Colonic mucosa (tissue), 4 donors: Measurements from ENCODE around the gene KHDRBS1. TPM values are rescaled to one million over a fixed set of nuclear protein-coding genes. Genes with fewer than 3 reads are reported as not detected.

Source experiments
- DNase-seq: peaks from one replicate; pipeline ENCODE4 v3.0.0-alpha.2; 2020
- H3K27ac ChIP-seq: fragments of 200-600 bp; one replicate; pipeline ENCODE4 v1.8.0; 2021
- H3K27me3 ChIP-seq: fragments of 200-600 bp; one replicate; pipeline ENCODE4 v1.8.0; 2021
- H3K36me3 ChIP-seq: fragments of 200-600 bp; one replicate; pipeline ENCODE4 v1.8.0; 2021
- H3K4me1 ChIP-seq: fragments of 200-600 bp; one replicate; pipeline ENCODE4 v1.8.0; 2021; ENCODE audit warnings: mild to moderate bottlenecking
- H3K4me3 ChIP-seq: fragments of 200-600 bp; one replicate; pipeline ENCODE4 v1.8.0; 2021
- H3K9ac ChIP-seq, 2 donors: one replicate each; pipeline ENCODE4 v1.7.0; 2013; ENCODE audit warnings: control low read depth in 2 of 2, low read depth in 2 of 2, low read length in 2 of 2
- H3K9me3 ChIP-seq: fragments of 200-600 bp; one replicate; pipeline ENCODE4 v1.8.0; 2021
- CTCF ChIP-seq: fragments of 200-600 bp; IDR thresholded peaks from one replicate; pipeline ENCODE4 v1.8.0; 2022; ENCODE audit warnings: antibody characterized with exemption, mild to moderate bottlenecking
- intact Hi-C: fragments of 100-400 bp; cut with DNase I; formaldehyde crosslinking; loops from one replicate; pipeline ENCODE4 v1.14.1; 2022
- total RNA-seq, 2 donors: library from RNA; stranded (reverse); fragmentation: NEBNext Ultra II Directional in 1 of 2; extraction: Animal tissue kit (Norgen Biotek cat#: 25700) in 1 of 2; gene quantifications; one replicate each; pipeline ENCODE4 v1.2.1, GENCODE V29; 2021
- donor health status: healthy.
- donor health status: DM: no; HTN: no; CAD: no.
- donor health status: DM: no; HTN: no; CAD: no.

Gene KHDRBS1
- total RNA-seq, 2 donors from 2014 or later = 105 to 147 TPM

- Histone ChIP-seq H3K4me3 (no peak overlapping the region), H3K27me3 (no peaks in the 10 kb centered on the region), H3K27ac (no peak overlapping the region), H3K36me3 (peaks cover 10% of the 10 kb centered on the region), H3K4me1 (no peaks in the 10 kb centered on the region), H3K9me3 (no peaks in the 10 kb centered on the region), H3K9ac (no peak overlapping the region)
- intact Hi-C loops = no loop called here
- no peak for TF ChIP-seq CTCF
- DNase-seq = no peak
These were observed 39.2 kb downstream of the KHDRBS1 start for GRCh38 chr1:32052887-32053286.

GRCh38 chr1:32055416-32055815 is 41.7 kb downstream of the KHDRBS1 start:
- H3K4me1 ChIP-seq = no peaks in the 10 kb centered on the region
- no peaks in the 10 kb centered on the region for H3K27me3 ChIP-seq
- intact Hi-C loops = no loop called here
- no peak overlapping the region for H3K27ac ChIP-seq
- no peak for DNase-seq
- H3K9ac ChIP-seq = no peak overlapping the region
- H3K4me3 ChIP-seq = no peak overlapping the region
- no peaks in the 10 kb centered on the region for H3K9me3 ChIP-seq
- peaks cover 12% of the 10 kb centered on the region for H3K36me3 ChIP-seq
- TF ChIP-seq CTCF = no peak

GRCh38 chr1:32056598-32056997 is 42.9 kb downstream of the KHDRBS1 start:
- no peaks in the 10 kb centered on the region for H3K9me3 ChIP-seq
- H3K9ac ChIP-seq = no peak overlapping the region
- no peaks in the 10 kb centered on the region for H3K27me3 ChIP-seq
- DNase-seq = no peak
- intact Hi-C loops = no loop called here
- TF ChIP-seq CTCF = no peak
- peaks cover 16% of the 10 kb centered on the region for H3K36me3 ChIP-seq
- H3K27ac ChIP-seq = no peak overlapping the region
- no peak overlapping the region for H3K4me3 ChIP-seq
- H3K4me1 ChIP-seq = no peaks in the 10 kb centered on the region

- peaks cover 6% of the 10 kb centered on the region for H3K36me3 ChIP-seq
- H3K27ac ChIP-seq = no peak overlapping the region
- H3K4me3 ChIP-seq = no peak overlapping the region
- H3K9me3 ChIP-seq = no peaks in the 10 kb centered on the region
- no peak overlapping the region for H3K9ac ChIP-seq
- intact Hi-C loops = loop anchor here (10.0 kb wide), 1 partner anchor 86 kb away; no protein-coding TSS in a partner anchor
- DNase-seq = no peak
- H3K27me3 ChIP-seq = no peaks in the 10 kb centered on the region
- no peak for TF ChIP-seq CTCF
- no peaks in the 10 kb centered on the region for H3K4me1 ChIP-seq
These were observed 47.2 kb downstream of the KHDRBS1 start for GRCh38 chr1:32060914-32061313.

GRCh38 chr1:32062867-32063230 is 49.2 kb downstream of the KHDRBS1 start:
- Histone ChIP-seq H3K4me1 (no peaks in the 10 kb centered on the region), H3K4me3 (no peak overlapping the region), H3K36me3 (peaks cover 6% of the 10 kb centered on the region), H3K27ac (no peak overlapping the region), H3K9me3 (no peaks in the 10 kb centered on the region), H3K27me3 (no peaks in the 10 kb centered on the region), H3K9ac (no peak overlapping the region)
- intact Hi-C loops = loop anchor here (10.0 kb wide), 1 partner anchor 88 kb away; no protein-coding TSS in a partner anchor
- no peak for DNase-seq
- no peak for TF ChIP-seq CTCF
